ENCODE results near the gene RAB3D.

DNA sequence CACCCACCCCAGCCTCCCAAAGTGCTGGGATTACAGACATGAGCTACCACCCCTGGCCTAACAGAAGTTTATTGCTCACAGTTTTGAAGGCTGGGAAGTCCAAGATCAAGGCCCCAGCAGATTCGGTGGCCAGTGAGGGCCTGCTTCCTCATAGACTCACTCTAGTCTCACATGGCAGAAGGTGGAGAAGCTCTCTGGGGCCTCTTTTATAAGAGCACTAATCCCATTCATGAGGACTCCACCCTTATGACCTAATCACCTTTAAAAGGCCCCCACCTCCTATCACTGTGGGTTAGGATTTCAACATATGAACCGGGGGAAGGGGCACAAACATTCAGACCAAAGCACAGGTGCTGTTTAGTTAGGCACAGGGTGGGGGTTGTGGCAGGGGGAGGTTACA lies 28.1 kb upstream of the RAB3D start:
- TF ChIP-seq POLR2A (IDR thresholded peaks at IDR 0.05) (no peak), CTCF (IDR thresholded peaks at IDR 0.05) (no peak)

All from vagina (tissue), 2 donors.